Eye (tissue), 1 donor: ENCODE data around the gene HP.
A peak's percentile ranks its signal among the peaks of the same experiment; 100 is the strongest.

Experiments used
- DNase-seq: peaks from one replicate; pipeline ENCODE4 v3.0.0-alpha.2; 2015

Gene HP

DNA sequence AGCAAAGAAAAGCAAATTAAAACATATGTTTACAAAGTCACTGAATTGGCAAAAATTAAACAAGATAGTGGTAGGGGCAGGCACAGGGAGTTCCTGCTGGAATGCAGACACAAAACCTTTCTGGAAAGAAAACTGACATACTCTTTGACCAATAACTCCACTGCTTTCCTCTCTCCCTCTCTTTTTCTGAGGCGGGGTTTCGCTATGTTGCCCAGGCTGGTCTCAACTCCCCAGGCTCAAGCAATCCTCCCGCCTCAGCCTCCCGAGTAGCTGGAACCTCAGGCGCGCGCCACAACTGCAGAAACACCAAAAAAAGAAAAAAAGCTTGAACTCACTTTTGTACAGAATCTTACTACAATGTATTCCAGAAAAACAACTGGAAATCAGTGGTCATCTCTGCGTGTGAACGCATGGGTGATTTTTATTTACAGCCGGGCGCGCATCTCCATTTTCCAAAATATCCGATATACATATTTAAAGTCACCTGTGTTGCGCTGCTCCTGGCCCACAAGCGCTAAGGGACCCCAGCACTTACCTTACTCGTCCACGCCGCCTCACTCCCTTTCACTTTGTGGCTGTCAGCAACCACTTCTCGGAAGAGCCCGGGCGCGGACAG, 38.6 kb downstream of the HP start:
- peak; percentile 53 for DNase-seq

- peak; percentile 99 for DNase-seq
These were observed 39.4 kb downstream of the HP start, which contains the start of the genes DHX38 and TXNL4B for GRCh38 chr16:72093448-72094265. DHX38 (plus strand) TSS chr16:72093847; CDS start chr16:72096158, 2,311 bp downstream. TXNL4B (minus strand) TSS chr16:72093620; CDS start chr16:72090749, 2,871 bp downstream.

GRCh38 chr16:72094266-72094610, 39.9 kb downstream of the HP start:
- DNase-seq: no peak

DNA sequence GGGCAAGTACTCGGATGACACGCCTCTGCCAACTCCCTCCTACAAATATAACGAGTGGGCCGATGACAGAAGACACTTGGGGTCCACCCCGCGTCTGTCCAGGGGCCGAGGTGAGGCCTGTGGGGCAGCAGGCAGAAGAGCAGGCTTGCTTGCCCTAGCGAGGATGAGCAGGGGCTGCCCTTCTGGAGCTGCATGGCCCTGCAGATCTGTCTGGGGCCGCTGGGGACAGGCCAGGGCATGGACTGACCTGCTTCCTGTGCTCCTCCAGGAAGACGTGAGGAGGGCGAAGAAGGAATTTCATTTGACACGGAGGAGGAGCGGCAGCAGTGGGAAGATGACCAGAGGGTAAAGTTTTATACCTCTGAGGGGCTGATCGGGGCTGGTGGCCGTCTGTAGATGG, 44.6 kb downstream of the HP start:
- no peak for DNase-seq

GRCh38 chr16:72099377-72099818, 45.1 kb downstream of the HP start:
- DNase-seq: peak; percentile 82

GRCh38 chr16:72101195-72101594, 46.9 kb downstream of the HP start:
- DNase-seq: no peak

- no peak for DNase-seq
These were observed 50.6 kb downstream of the HP start for GRCh38 chr16:72104905-72105304.

- no peak for DNase-seq
These were observed 51.7 kb downstream of the HP start for GRCh38 chr16:72105978-72106377.

DNA sequence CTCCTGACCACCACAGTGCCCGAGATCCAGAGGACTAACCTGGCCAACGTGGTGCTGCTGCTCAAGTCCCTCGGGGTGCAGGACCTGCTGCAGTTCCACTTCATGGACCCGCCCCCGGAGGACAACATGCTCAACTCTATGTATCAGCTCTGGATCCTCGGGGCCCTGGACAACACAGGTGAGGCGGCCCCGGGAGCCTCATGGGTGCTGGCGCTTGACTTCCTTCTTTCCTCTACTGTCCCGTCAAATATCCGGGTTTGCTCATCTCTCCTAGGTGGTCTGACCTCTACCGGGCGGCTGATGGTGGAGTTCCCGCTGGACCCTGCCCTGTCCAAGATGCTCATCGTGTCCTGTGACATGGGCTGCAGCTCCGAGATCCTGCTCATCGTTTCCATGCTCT, 53.1 kb downstream of the HP start:
- no peak for DNase-seq

- DNase-seq: no peak
These were observed 54.2 kb downstream of the HP start for GRCh38 chr16:72108353-72109102.

DNA sequence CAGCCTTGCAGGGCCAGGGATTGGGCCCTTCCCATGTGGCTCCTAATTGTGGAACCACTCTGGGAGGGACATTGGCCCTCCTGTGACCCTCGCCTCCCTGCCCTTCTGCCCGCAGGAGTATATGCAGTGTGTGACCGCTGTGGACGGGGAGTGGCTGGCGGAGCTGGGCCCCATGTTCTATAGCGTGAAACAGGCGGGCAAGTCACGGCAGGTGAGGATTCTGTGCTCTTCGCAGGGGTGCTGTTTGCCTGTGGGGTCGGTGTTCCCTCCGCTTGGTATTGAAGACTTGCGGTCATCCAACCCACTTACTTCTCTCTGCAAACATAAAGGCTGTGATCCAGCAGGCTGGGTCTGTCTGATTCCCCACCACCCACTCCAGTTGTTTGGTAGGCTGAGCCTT, 55.0 kb downstream of the HP start:
- no peak for DNase-seq

DNA sequence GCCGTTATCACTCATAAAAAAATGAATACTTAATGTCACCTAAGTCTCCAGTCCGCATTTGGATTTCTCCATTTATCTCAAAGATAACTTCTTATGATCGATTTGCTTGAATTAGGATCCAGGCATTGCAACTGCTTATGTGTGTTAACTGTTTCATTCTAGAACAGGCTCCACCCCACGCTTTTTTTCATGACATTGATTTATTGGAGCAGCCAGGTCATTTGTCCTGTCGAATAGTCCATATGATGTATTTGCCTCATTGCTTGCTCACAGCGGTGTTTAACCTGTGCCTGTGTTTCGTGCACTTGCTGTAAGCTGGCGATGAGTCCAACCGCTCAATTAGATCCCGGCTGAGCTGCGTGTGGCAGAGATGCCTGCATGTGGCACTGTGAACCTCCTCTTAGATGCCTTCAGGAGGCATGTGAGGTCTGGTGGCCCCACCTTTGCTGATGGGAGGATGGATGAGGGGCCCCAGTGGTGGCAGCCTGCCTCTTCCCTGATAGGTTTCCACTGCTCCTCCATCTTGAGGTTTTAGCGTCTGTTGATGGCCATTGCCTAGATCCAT, 55.7 kb downstream of the HP start:
- DNase-seq: no peak
